K562 (cell line): ENCODE results near the gene INO80C.

ENCODE experiments used
- EZH2 ChIP-seq: IDR thresholded peaks from 2 replicates; pipeline ENCODE4 v1.6.1; 2012; ENCODE audit warnings: low read depth, mild to moderate bottlenecking, inconsistent platforms, low read length, borderline replicate concordance
- FOXO4 ChIP-seq: fragments of 450-650 bp; formaldehyde crosslinking; IDR thresholded peaks from 2 replicates; pipeline ENCODE4 v1.4.0; 2020; ENCODE audit warnings: mild to moderate bottlenecking, moderate library complexity
- RCOR1 ChIP-seq, 2 experiments: IDR thresholded peaks; 2 replicates each; pipeline ENCODE4 v1.6.1; 2012; ENCODE audit warnings: low read depth in 2 of 2, low read length in 2 of 2, borderline replicate concordance in 1 of 2, improper control_type of control experiment in 1 of 2

- TF ChIP-seq RCOR1 (IDR thresholded peaks at IDR 0.05; ENCODE audit: borderline replicate concordance in 1 of 2, low read depth in 2 of 2, low read length in 2 of 2) (no peak), FOXO4 (CRISPR knock-in tag) (no peak), EZH2 (no peak)
These were observed 11.9 kb downstream of the INO80C start for GRCh38 chr18:35485852-35486251.
